ENCODE results near the gene C11orf98.
"Not testable (repeated sequence)": the region's sequence is repeated elsewhere in the genome, so short reads cannot be mapped to it uniquely, and the experiment has no call there.

The C11orf98 gene

DNA sequence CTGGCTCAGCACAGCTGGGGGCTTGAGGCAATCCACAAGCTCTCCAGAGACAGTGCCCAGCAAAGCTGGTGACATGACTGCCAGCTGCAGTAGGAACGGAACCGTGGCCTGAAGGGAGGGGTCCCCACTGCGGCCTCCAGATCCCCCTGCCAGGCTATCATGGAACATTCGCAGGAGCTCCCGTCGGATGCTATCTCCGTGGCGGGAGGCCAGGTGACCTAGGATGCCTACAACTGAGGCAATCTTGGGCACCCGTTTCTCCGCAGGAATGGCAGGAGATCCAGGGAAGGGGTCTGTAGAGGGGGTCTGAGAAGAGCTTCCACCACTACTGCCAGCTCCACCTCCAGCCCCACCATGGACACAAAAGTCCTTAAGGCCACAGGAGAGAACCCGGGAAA lies 16.0 kb downstream of the C11orf98 start:
- DNase-seq, result no peak

GRCh38 chr11:62648185-62648966 lies 16.6 kb downstream of the C11orf98 start:
- DNase-seq, result no peak

GRCh38 chr11:62647609-62648005 lies 17.4 kb downstream of the C11orf98 start:
- no peak for DNase-seq

DNA sequence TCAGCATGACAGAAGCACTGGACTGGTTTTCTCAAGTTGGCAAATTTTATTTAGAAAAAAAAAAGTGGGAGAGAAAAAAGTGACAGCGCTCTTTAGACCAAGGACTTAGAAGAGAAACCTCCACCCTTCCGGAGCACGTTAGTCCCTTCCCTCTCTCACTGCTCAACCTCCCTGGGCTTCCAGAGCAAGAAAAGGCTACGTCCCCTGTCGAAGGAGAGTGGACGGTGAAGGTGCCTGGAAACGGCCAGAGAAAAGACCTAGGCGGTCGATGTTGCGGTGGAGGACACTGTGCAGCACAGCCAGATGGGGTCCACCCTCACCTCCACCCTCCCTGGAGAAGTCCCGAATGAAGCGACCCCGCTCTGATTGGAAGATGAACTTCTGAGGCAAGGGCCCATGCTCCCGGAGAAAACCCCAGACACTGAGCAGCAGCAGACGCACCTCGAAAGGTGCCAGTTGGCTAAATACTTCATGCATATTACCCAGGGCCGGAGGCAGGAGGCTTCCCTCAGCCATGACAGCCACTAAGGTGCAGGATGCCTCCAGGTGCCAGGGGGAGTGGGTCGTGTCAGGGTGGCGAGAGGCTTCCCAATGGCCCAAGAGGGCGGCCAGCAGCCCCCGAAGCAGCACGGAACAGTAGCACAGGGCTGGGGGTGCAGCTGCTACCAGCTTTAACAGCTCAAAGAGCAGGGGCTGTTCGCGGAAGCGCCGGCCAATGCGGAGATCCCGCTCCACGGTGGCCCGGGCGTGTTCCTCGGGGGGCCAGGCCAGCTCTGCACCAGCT lies 18.0 kb downstream of the C11orf98 start:
- DNase-seq, result no peak

- peak; percentile 100 for DNase-seq
Measured at GRCh38 chr11:62645946-62646824, 18.8 kb downstream of the C11orf98 start, which contains the start of gene GANAB. TSS of gene GANAB (minus strand) at chr11:62646613. CDS start at chr11:62646599, 14 bp downstream.

DNA sequence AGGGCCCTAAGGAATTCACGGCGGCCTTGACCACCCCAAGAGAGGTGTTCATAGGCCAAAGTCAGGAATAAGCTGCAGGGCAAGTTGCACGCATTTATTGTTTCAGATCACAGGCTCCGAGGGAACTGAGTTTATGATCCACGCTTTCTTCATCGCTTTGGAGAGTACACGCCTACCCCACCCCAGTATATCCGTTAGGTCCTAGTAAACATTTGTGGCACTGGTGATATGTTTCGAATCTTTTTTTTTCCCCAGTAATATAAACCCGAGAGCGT lies 19.4 kb downstream of the C11orf98 start:
- no peak for DNase-seq

GRCh38 chr11:62644220-62644619 lies 20.8 kb downstream of the C11orf98 start:
- DNase-seq, result no peak

DNA sequence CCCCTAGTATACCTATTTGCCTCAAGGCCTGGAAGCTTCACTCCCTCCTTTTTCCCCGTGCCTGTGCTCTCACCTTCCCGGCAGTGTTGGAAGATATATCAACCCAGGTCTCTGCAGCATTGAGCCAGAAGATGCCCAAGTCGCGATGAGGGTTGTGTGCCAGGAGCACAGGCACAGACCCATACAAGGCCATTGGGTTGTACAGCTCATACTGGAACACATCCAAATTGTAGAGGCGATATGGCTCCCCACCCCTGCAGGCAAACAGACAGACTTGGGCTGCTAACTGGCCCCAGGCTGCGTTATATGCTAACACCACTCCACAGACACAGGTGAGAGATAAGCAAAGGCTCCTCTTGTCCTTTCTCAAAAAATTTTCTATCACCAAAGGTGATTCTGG lies 32.5 kb downstream of the C11orf98 start:
- no peak for DNase-seq

DNA sequence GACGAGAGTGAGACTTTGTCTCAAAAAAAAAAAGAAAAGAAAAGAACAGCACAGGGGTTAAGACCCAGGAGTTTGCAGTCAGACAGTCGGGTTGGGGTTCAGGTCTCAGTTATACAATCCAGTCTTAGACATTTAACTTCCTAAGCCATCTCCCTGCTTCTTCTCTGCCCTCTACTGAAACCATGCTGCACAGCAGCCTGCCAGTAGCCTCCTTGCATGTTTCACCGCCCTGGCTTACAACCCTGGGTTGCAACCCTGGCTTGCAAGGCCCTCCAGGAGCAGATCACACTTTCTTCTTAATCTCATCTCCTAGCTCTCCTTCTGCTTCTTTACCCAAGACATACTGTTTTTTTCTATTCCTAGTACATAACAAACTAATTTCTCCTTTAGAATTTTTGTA lies 37.3 kb downstream of the C11orf98 start:
- DNase-seq, result no peak

GRCh38 chr11:62622476-62623089 lies 42.4 kb downstream of the C11orf98 start:
- DNase-seq, result no peak

DNA sequence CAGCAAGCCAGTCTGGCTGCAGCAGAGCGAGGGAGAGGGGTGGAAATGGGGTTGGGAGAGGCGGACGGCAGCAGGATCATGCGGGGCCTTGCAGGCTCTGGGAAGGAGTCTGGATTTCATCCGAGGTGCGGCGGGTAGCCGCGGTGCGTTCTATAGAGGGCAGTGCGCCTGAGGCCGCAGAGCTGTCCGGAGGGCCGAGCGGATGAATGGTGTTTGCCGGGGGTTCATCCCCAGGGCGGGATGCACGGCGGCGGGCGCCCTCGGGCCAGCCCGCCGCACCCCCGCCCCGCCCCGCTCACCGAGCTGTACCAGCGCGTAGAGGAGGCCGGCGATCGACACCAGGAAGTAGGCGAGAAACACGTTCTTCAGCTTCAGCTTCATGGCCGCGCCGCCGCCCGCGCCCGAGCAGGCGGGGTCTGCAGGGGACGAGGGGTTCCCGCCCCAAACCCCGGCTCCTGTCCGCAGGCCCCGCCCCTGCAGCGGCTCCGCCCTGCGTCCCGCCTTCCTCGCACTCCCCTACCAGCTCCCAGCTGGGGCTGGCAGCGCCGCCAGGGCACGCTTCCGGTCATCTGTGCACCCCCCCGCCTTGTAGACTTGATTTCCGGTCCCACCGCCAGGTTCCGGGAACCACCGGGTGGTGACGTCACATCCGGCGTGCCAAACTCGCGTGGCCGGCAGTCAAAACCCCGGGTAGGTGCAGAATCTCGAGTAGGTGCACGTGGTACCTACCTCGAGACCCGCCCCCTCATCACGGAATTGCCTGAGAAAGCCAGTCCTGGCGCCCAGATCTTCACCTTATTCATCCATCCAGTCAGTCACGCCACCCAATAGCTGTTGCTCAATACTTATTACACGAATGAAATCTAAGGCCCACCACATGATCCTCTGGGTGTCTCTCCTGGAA lies 43.2 kb downstream of the C11orf98 start, which contains the start of gene B3GAT3:
Gene B3GAT3 (minus strand): TSS at position 420 of the 904 bp plus-strand sequence. CDS start 39 bp downstream, at position 381.
- peak; percentile 97 for DNase-seq

DNA sequence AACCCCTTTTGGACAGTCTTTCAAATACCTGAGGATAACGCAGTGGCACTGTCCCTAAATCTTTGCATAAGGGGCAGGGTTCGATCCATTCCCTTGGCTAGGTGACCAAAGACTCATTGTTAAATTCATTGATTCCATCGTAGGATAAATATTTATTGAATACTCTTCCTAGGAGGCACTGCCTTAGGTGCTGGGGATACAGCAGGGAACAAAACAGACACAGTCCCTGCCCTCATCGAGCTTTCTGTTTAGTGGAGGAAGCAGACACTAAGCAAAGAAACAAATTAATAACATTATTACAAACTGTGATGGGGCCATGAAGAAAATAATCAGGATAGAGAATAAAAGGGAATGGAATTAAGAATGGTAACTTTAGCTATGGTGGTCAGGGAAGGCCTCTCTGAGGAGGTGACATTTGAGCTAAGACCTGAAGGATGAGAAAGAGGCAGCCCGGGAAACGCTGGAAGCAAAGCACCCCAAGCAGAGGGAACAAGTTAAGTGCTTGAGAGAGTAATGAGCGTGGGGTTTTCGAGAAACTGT lies 43.9 kb downstream of the C11orf98 start:
- DNase-seq, result no peak

- DNase-seq, result not testable (repeated sequence)
Measured at GRCh38 chr11:62616957-62617356, 48.1 kb downstream of the C11orf98 start.

DNA sequence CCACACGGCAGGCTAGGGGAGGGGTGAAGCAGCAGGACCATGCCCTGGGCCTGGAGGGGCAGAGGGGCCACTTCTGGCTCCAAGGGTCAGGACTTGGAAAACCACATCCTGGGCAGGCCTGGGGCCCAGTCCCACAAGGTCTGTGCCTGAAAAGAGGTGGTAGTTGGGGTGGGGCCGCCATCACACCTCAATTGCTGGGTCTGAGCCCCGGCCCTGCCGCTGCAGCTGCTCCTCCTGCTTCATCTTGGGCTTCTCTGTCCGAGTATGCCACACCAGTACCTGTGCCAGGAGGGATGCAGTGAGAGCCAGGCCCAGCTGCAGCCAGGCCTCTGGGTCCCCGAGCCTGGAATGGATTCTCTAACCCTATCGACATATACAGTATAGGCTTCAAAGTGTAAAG lies 49.5 kb downstream of the C11orf98 start:
- no peak for DNase-seq

- peak; percentile 47 for DNase-seq
Measured at GRCh38 chr11:62614275-62614674, 50.7 kb downstream of the C11orf98 start.

DNA sequence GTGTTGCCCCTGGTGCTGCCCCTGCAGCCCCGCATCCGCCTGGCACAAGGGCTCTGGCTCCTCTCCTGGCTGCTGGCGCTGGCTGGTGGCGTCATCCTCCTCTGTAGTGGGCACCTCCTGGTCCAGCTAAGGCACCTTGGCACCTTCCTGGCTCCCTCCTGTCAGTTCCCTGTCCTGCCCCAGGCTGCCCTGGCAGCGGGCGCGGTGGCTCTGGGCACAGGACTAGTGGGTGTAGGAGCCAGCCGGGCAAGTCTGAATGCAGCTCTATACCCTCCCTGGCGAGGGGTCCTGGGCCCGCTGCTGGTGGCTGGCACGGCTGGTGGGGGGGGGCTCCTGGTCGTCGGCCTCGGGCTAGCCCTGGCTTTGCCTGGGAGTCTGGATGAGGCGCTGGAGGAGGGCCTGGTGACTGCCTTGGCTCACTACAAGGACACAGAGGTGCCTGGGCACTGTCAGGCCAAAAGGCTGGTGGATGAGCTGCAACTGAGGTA lies 51.7 kb downstream of the C11orf98 start:
- DNase-seq, result no peak
